Parathyroid adenoma (tissue), 2 donors: Measurements from ENCODE around the gene SH3GL1.

ENCODE experiments used
- H2AFZ ChIP-seq: fragments of 300-600 bp; sonication (generic); one replicate; pipeline ENCODE4 v1.7.0; 2017; ENCODE audit warnings: antibody characterized with exemption, mild to moderate bottlenecking
- H3K27ac ChIP-seq: fragments of 300-600 bp; sonication (generic); one replicate; pipeline ENCODE4 v1.7.0; 2017
- H3K27me3 ChIP-seq: fragments of 300-600 bp; sonication (generic); one replicate; pipeline ENCODE4 v1.7.0; 2017; ENCODE audit warnings: low read length; ENCODE audit not compliant: control insufficient read depth, insufficient read depth
- H3K36me3 ChIP-seq: fragments of 300-600 bp; sonication (generic); one replicate; pipeline ENCODE4 v1.7.0; 2017; ENCODE audit warnings: low read length; ENCODE audit not compliant: control insufficient read depth, insufficient read depth
- H3K4me1 ChIP-seq: fragments of 300-600 bp; sonication (generic); one replicate; pipeline ENCODE4 v1.7.0; 2017; ENCODE audit warnings: control low read depth
- H3K4me2 ChIP-seq: fragments of 300-600 bp; sonication (generic); one replicate; pipeline ENCODE4 v1.7.0; 2017; ENCODE audit warnings: low read length
- H3K4me3 ChIP-seq: fragments of 300-600 bp; sonication (generic); one replicate; pipeline ENCODE4 v1.7.0; 2017; ENCODE audit warnings: low read depth, low read length
- H3K79me2 ChIP-seq: fragments of 300-600 bp; sonication (generic); one replicate; pipeline ENCODE4 v1.7.0; 2017; ENCODE audit warnings: control low read depth
- H3K9ac ChIP-seq: fragments of 300-600 bp; sonication (generic); one replicate; pipeline ENCODE4 v1.7.0; 2017; ENCODE audit warnings: mild to moderate bottlenecking
- H3K9me3 ChIP-seq: fragments of 300-600 bp; sonication (generic); one replicate; pipeline ENCODE4 v1.7.0; 2017; ENCODE audit warnings: low read length; ENCODE audit not compliant: control insufficient read depth
- CTCF ChIP-seq: fragments of 300-600 bp; sonication (generic); IDR thresholded peaks from one replicate; pipeline ENCODE4 v1.7.0; 2017; ENCODE audit warnings: antibody characterized with exemption, mild to moderate bottlenecking
- donor health status: primary hyperparathyroidism.

Gene SH3GL1

GRCh38 chr19:4386041-4386782 is 14.1 kb downstream of the SH3GL1 start:
- no peak overlapping the region for H3K9ac ChIP-seq
- no peak overlapping the region for H3K4me3 ChIP-seq
- no peaks in the 10 kb centered on the region for H3K36me3 ChIP-seq
- no peak overlapping the region for H3K27ac ChIP-seq
- no peak for TF ChIP-seq CTCF
- H3K9me3 ChIP-seq: no peaks in the 10 kb centered on the region
- peaks cover 28% of the 10 kb centered on the region for H3K4me1 ChIP-seq
- no peak overlapping the region for H3K4me2 ChIP-seq
- H2AFZ ChIP-seq: no peak overlapping the region
- H3K27me3 ChIP-seq: no peaks in the 10 kb centered on the region
- H3K79me2 ChIP-seq: peaks cover 68% of the 10 kb centered on the region

- no peak overlapping the region for H3K27ac ChIP-seq
- no peaks in the 10 kb centered on the region for H3K36me3 ChIP-seq
- no peak overlapping the region for H3K4me2 ChIP-seq
- H2AFZ ChIP-seq: no peak overlapping the region
- no peak for TF ChIP-seq CTCF
- H3K9ac ChIP-seq: no peak overlapping the region
- peaks cover 65% of the 10 kb centered on the region for H3K79me2 ChIP-seq
- no peaks in the 10 kb centered on the region for H3K9me3 ChIP-seq
- H3K4me3 ChIP-seq: no peak overlapping the region
- H3K27me3 ChIP-seq: no peaks in the 10 kb centered on the region
- peaks cover 23% of the 10 kb centered on the region for H3K4me1 ChIP-seq
Measured at GRCh38 chr19:4385291-4386040, 14.9 kb downstream of the SH3GL1 start.

- peaks cover 49% of the 10 kb centered on the region for H3K4me1 ChIP-seq
- H3K27ac ChIP-seq: peak overlapping the region; percentile 63
- no peak overlapping the region for H3K4me2 ChIP-seq
Measured at GRCh38 chr19:4380254-4380727, 20.1 kb downstream of the SH3GL1 start.

GRCh38 chr19:4379383-4380253 is 20.7 kb downstream of the SH3GL1 start:
- Histone ChIP-seq H3K9ac (no peak overlapping the region), H3K4me3 (no peak overlapping the region)

More at GRCh38 chr19:4380254-4380727, 20.1 kb downstream of the SH3GL1 start:
- Histone ChIP-seq H3K79me2 (peaks cover 25% of the 10 kb centered on the region), H3K9me3 (no peaks in the 10 kb centered on the region), H3K9ac (no peak overlapping the region), H3K27me3 (no peaks in the 10 kb centered on the region), H3K36me3 (no peaks in the 10 kb centered on the region), H3K4me3 (no peak overlapping the region), H2AFZ (no peak overlapping the region)
- no peak for TF ChIP-seq CTCF

More at GRCh38 chr19:4379383-4380253, 20.7 kb downstream of the SH3GL1 start:
- H3K27me3 ChIP-seq: no peaks in the 10 kb centered on the region
- H3K9me3 ChIP-seq: no peaks in the 10 kb centered on the region
- no peak overlapping the region for H2AFZ ChIP-seq
- peak overlapping the region; percentile 14 for H3K4me2 ChIP-seq
- H3K79me2 ChIP-seq: peaks cover 18% of the 10 kb centered on the region
- no peak for TF ChIP-seq CTCF
- H3K4me1 ChIP-seq: peaks cover 55% of the 10 kb centered on the region
- peak overlapping the region; percentile 63 for H3K27ac ChIP-seq
- H3K36me3 ChIP-seq: no peaks in the 10 kb centered on the region
